RWPE2 (cell line): ENCODE measurements around the gene LGSN.

Experiments
- ATAC-seq: fragments of 200-7000 bp; cut with Tn5 transposase; 3 replicates; pipeline ENCODE4 v1.9.1; 2021; ENCODE audit warnings: low read depth
- DNase-seq: peaks from one replicate; pipeline ENCODE4 v3.0.0-alpha.2; 2020; ENCODE audit warnings: low spot score
- H3K27ac ChIP-seq: fragments of 450-650 bp; 2 replicates; pipeline ENCODE4 v1.5.1; 2017; ENCODE audit warnings: mild to moderate bottlenecking; ENCODE audit not compliant: poor library complexity, severe bottlenecking
- H3K27me3 ChIP-seq: fragments of 250-450 bp; sonication (Bioruptor Pico); 2 replicates; pipeline ENCODE4 v1.5.1; 2021; ENCODE audit warnings: mild to moderate bottlenecking, moderate library complexity; ENCODE audit not compliant: insufficient read depth, poor library complexity, severe bottlenecking
- H3K36me3 ChIP-seq: fragments of 250-450 bp; sonication (Bioruptor Pico); 2 replicates; pipeline ENCODE4 v1.5.1; 2020; ENCODE audit warnings: low read depth, mild to moderate bottlenecking, moderate library complexity
- H3K4me1 ChIP-seq: fragments of 250-450 bp; sonication (Bioruptor Pico); 2 replicates; pipeline ENCODE4 v1.5.1; 2021; ENCODE audit warnings: mild to moderate bottlenecking, moderate library complexity; ENCODE audit not compliant: insufficient read depth, poor library complexity, severe bottlenecking
- H3K4me3 ChIP-seq: fragments of 250-450 bp; sonication (Bioruptor Pico); 2 replicates; pipeline ENCODE4 v1.5.1; 2021; ENCODE audit warnings: mild to moderate bottlenecking, moderate library complexity; ENCODE audit not compliant: severe bottlenecking
- H3K9me3 ChIP-seq: fragments of 250-450 bp; sonication (Bioruptor Pico); 2 replicates; pipeline ENCODE4 v1.5.1; 2021; ENCODE audit warnings: mild to moderate bottlenecking, moderate library complexity; ENCODE audit not compliant: severe bottlenecking
- TF ChIP-seq, protein P1 (sequence below): fragments of 450-650 bp; IDR thresholded peaks from one replicate; pipeline ENCODE4 v1.5.1; 2017; ENCODE audit warnings: mild to moderate bottlenecking, moderate library complexity; ENCODE audit not compliant: poor library complexity, severe bottlenecking

LGSN gene

GRCh38 chr6:63352544-63353285 lies 32.9 kb upstream of the LGSN start:
- DNase-seq (no peak), ATAC-seq (peak; percentile 79)
- Histone ChIP-seq H3K4me3 (no peak overlapping the region), H3K27me3 (no peaks in the 10 kb centered on the region), H3K27ac (no peak overlapping the region), H3K36me3 (no peaks in the 10 kb centered on the region), H3K9me3 (no peaks in the 10 kb centered on the region), H3K4me1 (peaks cover 7% of the 10 kb centered on the region)
- TF ChIP-seq, protein P1, sequence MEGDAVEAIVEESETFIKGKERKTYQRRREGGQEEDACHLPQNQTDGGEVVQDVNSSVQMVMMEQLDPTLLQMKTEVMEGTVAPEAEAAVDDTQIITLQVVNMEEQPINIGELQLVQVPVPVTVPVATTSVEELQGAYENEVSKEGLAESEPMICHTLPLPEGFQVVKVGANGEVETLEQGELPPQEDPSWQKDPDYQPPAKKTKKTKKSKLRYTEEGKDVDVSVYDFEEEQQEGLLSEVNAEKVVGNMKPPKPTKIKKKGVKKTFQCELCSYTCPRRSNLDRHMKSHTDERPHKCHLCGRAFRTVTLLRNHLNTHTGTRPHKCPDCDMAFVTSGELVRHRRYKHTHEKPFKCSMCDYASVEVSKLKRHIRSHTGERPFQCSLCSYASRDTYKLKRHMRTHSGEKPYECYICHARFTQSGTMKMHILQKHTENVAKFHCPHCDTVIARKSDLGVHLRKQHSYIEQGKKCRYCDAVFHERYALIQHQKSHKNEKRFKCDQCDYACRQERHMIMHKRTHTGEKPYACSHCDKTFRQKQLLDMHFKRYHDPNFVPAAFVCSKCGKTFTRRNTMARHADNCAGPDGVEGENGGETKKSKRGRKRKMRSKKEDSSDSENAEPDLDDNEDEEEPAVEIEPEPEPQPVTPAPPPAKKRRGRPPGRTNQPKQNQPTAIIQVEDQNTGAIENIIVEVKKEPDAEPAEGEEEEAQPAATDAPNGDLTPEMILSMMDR: peak; percentile 79

DNA sequence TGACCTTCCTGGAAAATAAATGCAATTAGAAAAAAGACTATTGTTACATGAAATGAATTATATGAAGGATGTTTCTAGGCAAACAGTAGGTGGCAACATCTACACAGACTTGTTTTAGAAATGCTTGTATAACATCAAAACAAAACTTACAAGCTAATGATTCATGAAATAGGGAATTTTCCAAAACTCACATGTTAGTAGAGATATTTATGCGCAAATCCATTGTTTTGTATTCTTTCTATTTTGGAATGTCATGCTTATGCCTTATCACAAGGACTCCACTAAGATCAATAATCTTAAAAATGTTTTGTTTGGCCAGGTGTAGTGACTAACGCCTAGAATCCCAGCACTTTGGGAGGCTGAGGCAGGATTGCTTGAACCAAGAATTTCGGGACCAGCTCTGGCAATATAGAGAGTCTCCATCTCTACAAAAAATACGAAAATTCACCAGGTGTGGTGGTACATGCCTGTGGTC lies 32.3 kb upstream of the LGSN start:
- peaks cover 11% of the 10 kb centered on the region for H3K4me1 ChIP-seq
- DNase-seq (no peak), ATAC-seq (no peak; the same call in 2 of the 3 replicates)
- TF ChIP-seq, protein P1: peak; percentile 65
- H3K27ac ChIP-seq: no peak overlapping the region
- no peaks in the 10 kb centered on the region for H3K9me3 ChIP-seq
- H3K27me3 ChIP-seq: no peaks in the 10 kb centered on the region
- no peak overlapping the region for H3K4me3 ChIP-seq
- no peaks in the 10 kb centered on the region for H3K36me3 ChIP-seq

DNA sequence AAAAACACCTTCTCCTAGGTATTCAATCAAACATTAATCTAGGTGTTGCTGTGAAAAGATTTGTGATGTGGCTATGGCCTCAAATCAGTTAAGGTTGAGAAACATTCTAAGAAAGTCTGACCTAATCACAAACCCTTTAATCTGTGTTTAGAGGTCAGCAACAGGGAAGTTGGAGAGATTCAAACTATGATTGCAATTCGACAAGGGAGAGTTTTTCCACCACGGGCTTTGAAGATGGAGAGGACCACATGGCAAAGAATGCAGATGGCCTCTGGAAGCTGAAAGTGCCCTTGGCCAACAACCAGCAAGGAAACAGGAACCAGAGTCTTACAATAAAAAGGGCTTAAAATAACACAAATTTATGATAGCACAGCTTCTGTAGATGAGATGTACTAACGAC lies 29.6 kb upstream of the LGSN start:
- Histone ChIP-seq H3K4me3 (no peak overlapping the region), H3K4me1 (peaks cover 11% of the 10 kb centered on the region), H3K27ac (no peak overlapping the region), H3K27me3 (no peaks in the 10 kb centered on the region), H3K36me3 (no peaks in the 10 kb centered on the region), H3K9me3 (no peaks in the 10 kb centered on the region)
- DNase-seq (no peak), ATAC-seq (no peak)
- TF ChIP-seq, protein P1: no peak

- no peak overlapping the region for H3K27ac ChIP-seq
- DNase-seq (no peak), ATAC-seq (no peak)
- TF ChIP-seq, protein P1: no peak
- no peak overlapping the region for H3K4me3 ChIP-seq
- no peaks in the 10 kb centered on the region for H3K36me3 ChIP-seq
- H3K4me1 ChIP-seq: peaks cover 11% of the 10 kb centered on the region
- H3K27me3 ChIP-seq: no peaks in the 10 kb centered on the region
- no peaks in the 10 kb centered on the region for H3K9me3 ChIP-seq
Observed at GRCh38 chr6:63348836-63349235, 29.1 kb upstream of the LGSN start.

GRCh38 chr6:63347599-63347998 lies 27.8 kb upstream of the LGSN start:
- H3K27me3 ChIP-seq: no peaks in the 10 kb centered on the region
- DNase-seq (no peak), ATAC-seq (peak; percentile 97)
- H3K27ac ChIP-seq: peak overlapping the region; percentile 36
- no peaks in the 10 kb centered on the region for H3K9me3 ChIP-seq
- TF ChIP-seq, protein P1: no peak
- no peaks in the 10 kb centered on the region for H3K36me3 ChIP-seq
- H3K4me3 ChIP-seq: no peak overlapping the region
- peaks cover 11% of the 10 kb centered on the region for H3K4me1 ChIP-seq
